Measurements from ENCODE around the gene CHRNA3.

- TF ChIP-seq CTCF (IDR thresholded peaks at IDR 0.05) (no peak), EZH2 (IDR thresholded peaks at IDR 0.05) (no peak), EZH2phosphoT487 (IDR thresholded peaks at IDR 0.05) (no peak)
Measured at GRCh38 chr15:78567531-78567930, 53.3 kb downstream of the CHRNA3 start.

Measured in neural progenitor cell (in vitro differentiated cells).